Mammary epithelial cell (primary cell): Measurements from ENCODE around the gene FXYD3.

Source experiments
- CTCF ChIP-seq, 2 donors: IDR thresholded peaks in 1 of 2; conservative IDR thresholded peaks in 1 of 2; 2 replicates each; pipeline ENCODE4 v1.5.1; 2011 to 2012; ENCODE audit warnings: inconsistent platforms in 2 of 2, low read length in 2 of 2, mild to moderate bottlenecking in 2 of 2, control low read depth in 1 of 2, low read depth in 1 of 2; ENCODE audit not compliant: insufficient read depth in 1 of 2; ENCODE audit errors: extremely low read depth in 1 of 2
- EZH2 ChIP-seq: IDR thresholded peaks from 2 replicates; pipeline ENCODE4 v1.6.1; 2012; ENCODE audit warnings: low read length, inconsistent platforms, borderline replicate concordance

GRCh38 chr19:35093430-35093829 lies 22.2 kb upstream of the FXYD3 start:
- no peak for TF ChIP-seq CTCF (conservative IDR thresholded peaks at IDR 0.05 in 1 of 2, IDR thresholded peaks at IDR 0.05 in 1 of 2; ENCODE audit: extremely low read depth in 1 of 2, insufficient read depth in 1 of 2, low read depth in 1 of 2, low read length in 2 of 2)
- no peak for TF ChIP-seq EZH2
